Measurements from ENCODE around the gene CCL11.
A peak's percentile ranks its signal among the peaks of the same experiment; 100 is the strongest.
"Not testable (repeated sequence)": the region's sequence is repeated elsewhere in the genome, so short reads cannot be mapped to it uniquely, and the experiment has no call there.

Gene CCL11

GRCh38 chr17:34312080-34312479 lies 26.5 kb downstream of the CCL11 start:
- DNase-seq, result no peak

- no peak for DNase-seq
Observed at GRCh38 chr17:34313164-34313563, 27.6 kb downstream of the CCL11 start.

- no peak for DNase-seq
Observed at GRCh38 chr17:34314279-34314678, 28.7 kb downstream of the CCL11 start.

GRCh38 chr17:34318474-34318873 lies 32.9 kb downstream of the CCL11 start:
- DNase-seq, result peak; percentile 29

- no peak for DNase-seq
Observed at GRCh38 chr17:34319039-34319483, 33.5 kb downstream of the CCL11 start, which contains the start of gene CCL8. TSS of gene CCL8 (plus strand) at chr17:34319435. CDS start at chr17:34319502, 67 bp downstream.

- no peak for DNase-seq
Observed at GRCh38 chr17:34321964-34322363, 36.4 kb downstream of the CCL11 start.

- DNase-seq, result not testable (repeated sequence)
Observed at GRCh38 chr17:34327580-34327979, 42.0 kb downstream of the CCL11 start.

GRCh38 chr17:34337701-34338100 lies 52.2 kb downstream of the CCL11 start:
- no peak for DNase-seq
